CD4-positive, alpha-beta T cell treated with Interleukin-4 for 4 hours (primary cell): ENCODE measurements around the gene ADORA2B.

Source experiments
- DNase-seq: peaks from one replicate; pipeline ENCODE4 v3.0.0-alpha.2; 2020

The ADORA2B gene

DNA sequence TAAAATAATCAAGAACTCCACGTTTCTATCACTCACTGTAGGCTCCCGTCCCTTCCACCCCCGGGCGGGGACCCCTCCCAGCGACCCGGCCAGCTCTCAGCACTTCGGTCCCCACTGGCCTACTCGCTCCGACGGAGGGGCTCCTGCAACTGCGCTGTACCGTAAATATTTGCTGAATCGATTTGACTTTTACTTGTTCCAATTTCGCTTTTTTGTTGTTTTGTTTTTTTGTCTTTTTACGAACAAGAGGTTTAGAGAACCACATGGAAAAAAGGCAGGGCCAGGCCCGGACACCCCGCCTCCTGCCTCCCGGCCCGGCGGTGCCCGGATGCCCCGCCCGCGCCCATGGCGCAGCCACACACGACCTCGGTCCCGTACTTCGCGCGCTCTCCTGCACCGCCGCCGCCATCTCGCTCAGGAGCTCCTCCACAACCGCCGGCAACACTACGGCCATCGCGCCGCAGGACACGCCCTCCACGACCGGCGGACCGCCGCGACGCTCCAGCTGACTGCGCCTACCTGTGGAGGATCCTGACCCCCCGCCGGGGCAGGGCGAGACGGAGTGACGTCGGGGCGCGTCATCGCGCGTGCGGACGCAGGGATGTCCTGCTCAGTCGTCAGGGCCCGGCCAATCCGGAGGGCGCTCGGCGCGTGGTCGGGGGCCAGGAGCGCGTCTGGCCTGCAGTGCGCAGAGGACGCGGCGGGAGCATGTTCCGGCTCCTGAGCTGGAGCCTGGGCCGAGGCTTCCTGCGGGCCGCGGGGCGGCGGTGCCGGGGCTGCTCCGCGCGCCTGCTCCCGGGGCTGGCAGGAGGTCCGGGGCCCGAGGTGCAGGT lies 54.4 kb downstream of the ADORA2B start, which contains the start of the genes TTC19 and ZSWIM7:
TSS of gene TTC19 (plus strand) at position 684 of the 833 bp plus-strand sequence. CDS start at position 709, 25 bp downstream.
TSS of gene ZSWIM7 (minus strand) at position 564 of the 833 bp plus-strand sequence. CDS start at position 454, 110 bp downstream.
- DNase-seq = peak; percentile 93

DNA sequence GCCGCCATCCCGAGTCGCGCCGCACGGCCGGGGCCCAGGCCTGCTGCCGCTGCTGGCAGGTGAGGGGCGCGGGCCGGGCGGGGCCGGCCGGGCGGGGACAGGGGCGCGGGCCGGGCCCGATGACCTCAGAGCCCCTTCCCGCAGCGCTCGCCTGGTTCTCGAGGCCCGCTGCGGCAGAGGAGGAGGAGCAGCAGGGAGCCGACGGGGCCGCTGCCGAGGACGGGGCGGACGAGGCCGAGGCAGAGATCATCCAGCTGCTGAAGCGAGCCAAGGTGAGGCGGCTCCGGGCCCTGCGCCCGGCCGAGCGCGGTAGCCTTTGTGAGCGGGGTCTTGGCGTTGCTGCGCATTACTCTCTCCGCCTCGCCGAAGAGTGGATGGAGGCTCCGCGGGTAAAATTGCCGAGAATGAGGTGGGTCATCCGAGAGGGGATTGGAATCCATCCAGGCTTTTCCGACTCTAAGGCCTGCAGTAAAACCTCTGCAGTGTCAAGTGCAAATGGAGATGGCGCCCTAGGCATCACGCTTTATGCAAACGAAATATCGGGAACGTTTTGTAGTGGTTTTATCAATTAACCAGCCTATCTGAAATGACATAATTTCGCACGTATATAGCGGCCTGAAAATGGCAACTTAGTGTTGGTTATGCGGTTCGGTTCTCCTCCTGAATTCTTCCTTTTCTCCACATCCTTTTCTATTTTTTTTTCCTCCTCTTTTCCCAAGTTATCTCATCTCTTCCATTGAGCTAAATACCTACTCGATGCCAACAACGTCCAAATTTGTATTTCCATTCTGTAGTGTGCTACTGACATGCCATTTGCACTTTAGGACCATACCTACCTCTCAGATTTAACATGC lies 55.3 kb downstream of the ADORA2B start:
- no peak for DNase-seq

DNA sequence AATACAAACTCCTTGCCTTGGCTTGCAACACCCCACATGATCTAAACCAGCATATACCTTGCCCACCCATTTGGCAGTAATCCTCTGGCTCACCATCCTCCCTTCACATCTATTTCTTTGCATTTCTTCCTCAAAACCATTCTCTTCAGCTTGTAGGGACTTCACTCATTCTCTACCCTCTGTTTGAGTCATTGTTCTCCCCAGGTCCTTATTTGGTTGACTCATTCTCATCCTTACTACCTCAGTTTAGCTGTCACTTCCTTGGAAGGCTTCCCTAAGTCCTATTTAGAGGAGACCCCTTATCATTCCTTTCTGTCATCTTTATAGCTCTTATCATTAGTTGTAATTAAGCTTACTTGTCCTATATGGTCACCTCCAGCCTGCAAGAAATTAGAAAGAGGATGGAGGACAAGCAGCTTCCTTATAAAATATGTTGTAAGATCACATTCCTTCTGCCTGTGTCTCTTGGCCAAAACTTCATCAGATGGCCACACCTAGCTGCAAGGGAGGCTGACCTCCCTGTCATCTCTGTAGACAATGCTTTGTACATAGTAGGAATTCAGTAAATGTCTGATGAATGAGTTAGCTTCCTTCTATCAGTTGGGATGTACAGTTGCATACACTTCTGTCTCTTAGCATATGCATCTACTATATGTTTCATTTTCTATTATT lies 56.4 kb downstream of the ADORA2B start:
- DNase-seq = no peak

DNA sequence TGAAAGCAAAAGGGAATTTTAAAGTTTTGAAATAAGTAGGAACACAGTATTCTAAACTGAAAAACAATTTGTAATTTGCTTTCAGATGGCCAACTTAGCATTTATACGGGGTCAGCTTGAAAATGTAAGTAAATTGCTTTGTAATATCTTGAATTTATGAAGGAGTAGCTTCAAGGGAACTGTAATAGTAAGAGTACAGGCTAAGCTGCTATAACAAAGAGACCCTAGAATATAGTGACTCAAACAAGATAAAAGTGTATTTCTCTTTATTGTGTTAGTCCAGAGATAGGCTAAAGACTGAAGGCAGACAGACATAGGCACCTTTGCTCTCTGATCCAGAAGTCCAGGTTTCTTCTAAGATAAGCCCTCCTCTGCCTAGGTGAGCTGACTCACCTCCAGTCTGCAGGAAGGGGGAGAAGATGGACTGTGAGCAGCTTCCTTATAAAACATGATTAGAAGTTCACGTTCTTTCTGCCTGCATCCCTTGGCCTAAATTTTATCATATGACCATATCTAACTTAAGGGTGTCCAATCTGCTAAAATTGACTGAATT lies 57.9 kb downstream of the ADORA2B start:
- DNase-seq = no peak

DNA sequence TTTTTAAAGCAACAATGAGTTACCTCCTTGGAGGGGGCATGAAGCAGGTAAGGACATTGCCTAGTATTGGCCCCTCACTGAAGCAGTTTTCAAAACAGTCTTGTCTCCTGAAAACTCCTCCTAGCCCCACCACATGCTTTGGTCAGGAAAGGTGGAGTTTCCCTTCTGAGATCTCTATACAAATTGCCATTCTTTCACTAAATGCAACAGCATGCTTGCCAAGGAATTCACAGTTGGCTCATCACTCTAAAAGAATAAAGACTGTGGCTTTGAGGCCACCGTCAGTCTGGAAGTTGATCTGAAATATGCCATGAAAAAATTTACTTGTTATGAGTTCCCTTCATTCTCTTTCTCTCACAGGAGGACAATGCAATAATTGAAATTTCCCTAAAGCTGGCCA lies 58.9 kb downstream of the ADORA2B start:
- DNase-seq = no peak

DNA sequence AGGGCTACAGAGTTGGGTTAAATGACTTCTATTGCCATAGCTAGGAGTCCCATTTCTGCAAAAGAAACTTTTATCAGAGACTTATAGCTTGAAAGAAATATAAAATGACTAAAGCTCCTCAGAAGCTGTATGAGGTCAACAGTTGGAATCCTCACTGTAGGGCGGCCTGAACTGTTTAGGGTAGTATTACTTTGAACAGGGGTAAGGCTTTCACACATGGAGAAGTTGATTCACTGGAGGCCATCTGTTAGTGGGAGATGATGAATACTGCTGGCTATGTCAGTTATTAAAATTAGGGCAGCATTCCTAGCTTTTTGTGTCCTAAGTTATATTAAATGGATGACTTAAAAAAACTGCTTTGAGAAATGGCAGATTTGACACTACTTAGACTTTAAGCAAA lies 60.7 kb downstream of the ADORA2B start:
- no peak for DNase-seq

DNA sequence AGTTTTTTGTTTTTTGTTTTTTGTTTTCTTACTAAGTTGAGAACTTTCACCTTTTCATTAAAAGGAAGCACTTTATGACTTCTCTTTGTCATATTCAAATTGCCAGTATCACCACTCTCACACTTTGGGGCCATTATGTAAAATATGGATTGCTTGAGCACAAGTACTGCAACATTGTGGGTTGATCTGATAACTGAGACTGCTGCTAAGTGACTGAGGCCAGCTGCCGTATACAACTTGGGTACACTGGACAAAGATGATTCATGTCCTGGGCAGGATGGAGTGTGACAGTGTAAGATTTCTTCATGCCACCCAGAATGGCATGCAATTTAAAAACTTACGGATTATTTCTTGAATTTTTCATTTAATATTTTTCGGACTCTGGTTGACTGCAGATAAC lies 62.5 kb downstream of the ADORA2B start:
- no peak for DNase-seq

DNA sequence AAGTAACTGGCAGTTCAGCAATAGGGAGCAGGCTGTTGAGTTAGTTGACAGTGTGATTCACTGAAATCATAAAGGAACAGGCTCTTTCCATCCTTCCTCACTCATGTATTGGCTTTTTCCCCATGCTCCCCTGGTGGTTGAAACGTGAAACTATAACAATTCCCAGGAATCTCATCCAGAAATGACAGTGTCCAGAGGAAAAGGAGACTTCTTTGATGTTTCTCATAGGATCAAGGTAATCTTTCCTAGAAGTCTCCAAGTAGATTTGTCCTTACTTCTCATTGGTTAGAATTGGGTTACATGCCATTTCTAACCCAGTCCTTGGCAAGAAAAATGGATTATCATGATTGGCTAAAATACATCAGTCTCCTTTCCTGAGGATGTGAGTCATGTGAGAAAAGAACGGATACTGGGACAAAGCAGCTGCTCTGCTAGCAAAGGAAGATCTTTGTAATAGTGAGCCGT lies 69.0 kb downstream of the ADORA2B start:
- DNase-seq = no peak

DNA sequence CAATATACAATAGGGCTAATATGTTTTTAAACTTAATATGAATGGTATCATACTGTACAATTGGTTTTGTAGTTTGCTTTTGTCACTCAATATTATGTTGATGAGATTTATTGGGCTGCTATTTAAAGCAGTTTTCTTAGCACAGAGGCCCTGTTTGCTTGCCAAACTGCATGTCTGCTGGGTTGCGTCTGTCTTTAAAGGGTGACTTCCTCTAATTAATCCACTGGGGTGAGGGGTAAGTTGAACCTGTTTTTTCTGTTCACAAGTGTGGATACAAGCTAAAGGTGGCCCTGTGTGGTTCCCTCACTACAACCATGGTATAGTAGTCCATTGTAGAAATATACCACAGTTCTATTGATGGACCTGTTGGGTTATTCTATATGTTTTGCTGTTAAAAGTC lies 74.4 kb downstream of the ADORA2B start:
- DNase-seq = no peak

DNA sequence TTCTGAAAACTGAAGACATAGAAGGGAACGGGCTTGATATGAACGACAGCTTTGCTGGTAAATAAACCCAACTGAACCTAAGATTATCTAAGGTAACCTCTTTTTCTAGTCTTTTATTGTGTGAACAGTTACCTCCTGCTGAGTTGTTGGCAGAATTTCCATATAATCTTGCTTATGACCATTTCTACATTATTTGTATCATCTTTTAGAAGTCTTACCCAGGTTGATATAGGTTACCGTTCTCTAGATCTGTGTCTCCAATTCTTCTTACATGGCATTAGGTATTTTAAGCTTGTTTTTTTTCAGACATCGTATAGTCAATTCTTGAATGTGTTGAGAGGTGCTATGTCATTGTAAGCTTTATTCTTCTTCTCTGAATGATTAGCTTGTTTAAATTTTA lies 79.0 kb downstream of the ADORA2B start:
- DNase-seq = no peak

DNA sequence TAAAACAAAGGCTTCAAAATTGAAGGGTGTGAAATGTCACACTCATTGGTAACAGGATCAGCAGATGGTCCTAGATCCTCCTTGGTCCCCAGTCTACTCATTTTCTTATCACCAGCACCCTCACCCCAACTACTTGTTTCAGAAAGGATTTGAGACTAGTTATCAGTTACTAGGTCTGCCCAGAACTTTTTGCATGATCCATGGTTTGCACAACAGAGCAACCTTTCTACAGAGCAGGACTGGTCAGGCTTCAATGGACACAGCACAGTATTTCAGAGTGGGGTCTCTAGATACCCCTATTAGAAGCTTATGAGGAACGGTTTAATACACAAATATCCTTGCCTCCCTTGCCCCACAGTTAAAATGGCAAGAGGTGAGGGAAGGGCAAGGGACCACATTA lies 80.3 kb downstream of the ADORA2B start:
- no peak for DNase-seq
